Measurements from ENCODE around the gene CHTF18. TPM values are rescaled to one million over a fixed set of nuclear protein-coding genes. Genes with fewer than 3 reads are reported as not detected.

CHTF18 gene
- total RNA-seq, 1 donor from 2014 or later: 7.7 TPM

- DNase-seq (ENCODE audit: low spot score): no peak
These were observed 4.0 kb downstream of the CHTF18 start for GRCh38 chr16:792221-792995.

- no peak for DNase-seq (ENCODE audit: low spot score)
These were observed 5.0 kb downstream of the CHTF18 start for GRCh38 chr16:793414-793813.

DNA sequence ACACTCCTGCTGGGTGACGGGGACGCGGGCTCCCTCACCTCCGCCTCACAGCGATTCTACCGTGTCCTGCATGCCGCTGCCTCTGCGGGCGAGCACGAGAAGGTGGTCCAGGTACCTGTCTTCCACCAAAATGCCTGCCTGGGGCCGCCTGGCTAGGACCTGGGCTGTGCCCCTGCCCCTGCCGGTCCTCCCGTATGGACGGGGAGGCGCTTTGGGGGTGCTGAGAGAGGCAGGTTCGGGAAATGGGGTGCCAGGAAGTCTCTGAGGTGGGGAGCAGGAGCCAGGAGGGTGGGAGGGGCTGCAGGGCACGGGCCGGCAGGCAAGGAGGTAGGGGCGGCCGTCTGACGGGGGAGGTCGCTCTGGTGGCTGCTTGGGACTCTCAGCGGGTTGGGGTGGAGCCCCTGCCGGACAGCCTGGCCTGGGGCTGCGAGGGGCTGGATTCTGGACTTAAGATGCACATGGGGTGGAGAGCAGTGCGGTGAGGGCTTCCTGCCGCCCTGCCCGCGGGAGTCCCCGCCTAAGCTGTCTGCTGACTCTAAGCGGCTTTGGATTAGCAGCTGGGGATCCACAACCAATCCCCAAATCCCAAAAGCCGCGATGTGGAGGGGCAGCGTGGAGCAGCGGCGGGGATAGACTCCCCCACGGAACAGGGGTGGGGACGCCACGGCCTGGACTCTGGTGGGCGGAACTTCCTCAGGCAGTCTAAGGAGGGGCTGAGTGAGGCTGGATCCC lies 5.8 kb downstream of the CHTF18 start:
- DNase-seq (ENCODE audit: low spot score): no peak

GRCh38 chr16:794853-795466 lies 6.5 kb downstream of the CHTF18 start:
- DNase-seq (ENCODE audit: low spot score): no peak

DNA sequence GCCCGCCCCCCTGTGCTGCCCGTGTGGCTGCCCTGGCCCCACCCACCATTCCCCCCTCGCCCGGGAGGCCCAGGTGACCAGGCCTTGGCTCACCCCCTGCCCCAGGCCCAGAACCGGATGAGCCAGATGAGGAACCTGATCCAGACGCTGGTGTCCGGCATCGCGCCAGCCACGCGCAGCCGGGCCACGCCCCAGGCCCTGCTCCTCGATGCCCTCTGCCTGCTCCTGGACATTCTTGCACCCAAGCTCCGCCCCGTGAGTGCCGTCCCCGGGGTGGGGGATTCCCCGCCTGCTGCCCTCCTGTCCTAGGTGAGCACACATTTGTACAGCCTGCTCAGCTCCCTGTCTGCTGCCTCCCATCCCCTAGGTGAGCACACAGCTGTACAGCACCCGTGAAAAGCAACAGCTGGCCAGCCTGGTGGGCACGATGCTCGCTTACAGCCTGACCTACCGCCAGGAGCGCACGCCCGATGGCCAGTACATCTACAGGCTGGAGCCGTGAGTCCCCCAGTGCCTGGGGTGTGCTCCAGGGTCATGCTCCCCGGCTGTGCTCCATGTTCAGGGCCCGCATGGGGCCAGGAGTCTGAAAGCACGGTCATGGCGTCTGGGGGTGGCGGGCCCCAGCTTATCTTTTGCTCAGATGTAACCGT lies 7.3 kb downstream of the CHTF18 start:
- DNase-seq (ENCODE audit: low spot score): no peak

DNA sequence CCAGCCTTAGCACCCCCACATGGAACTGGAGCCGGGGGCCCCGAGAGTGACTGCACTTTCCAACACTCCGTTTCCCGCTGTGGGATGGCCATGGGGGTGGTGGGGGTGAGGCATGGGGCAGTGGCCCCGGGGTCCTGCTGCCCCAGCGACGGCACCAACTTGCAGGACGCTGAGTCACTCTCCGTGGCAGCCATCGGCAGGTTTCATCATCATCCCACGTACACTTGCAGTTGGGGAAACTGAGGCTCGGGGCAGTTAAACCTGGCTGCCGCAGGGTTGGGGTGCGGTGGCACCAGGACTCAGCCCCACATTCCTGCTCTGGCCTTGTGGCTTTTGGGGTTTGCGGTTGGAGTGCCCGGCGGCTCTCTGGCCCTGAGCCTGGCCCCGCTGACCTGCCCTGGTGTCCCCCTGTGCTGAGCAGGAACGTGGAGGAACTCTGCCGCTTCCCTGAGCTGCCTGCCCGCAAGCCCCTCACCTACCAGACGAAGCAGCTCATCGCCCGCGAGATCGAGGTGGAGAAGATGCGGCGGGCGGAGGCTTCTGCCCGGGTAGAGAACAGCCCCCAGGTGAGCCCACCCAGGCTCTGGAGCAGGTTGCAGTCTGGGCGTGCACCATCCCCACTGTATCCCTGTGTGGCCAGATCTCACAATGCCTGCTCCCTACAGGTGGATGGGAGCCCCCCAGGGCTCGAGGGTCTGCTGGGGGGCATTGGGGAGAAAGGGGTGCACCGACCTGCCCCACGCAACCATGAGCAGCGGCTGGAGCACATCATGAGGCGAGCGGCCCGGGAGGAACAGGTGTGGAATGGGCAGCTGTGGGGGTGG lies 8.1 kb downstream of the CHTF18 start:
- no peak for DNase-seq (ENCODE audit: low spot score)

DNA sequence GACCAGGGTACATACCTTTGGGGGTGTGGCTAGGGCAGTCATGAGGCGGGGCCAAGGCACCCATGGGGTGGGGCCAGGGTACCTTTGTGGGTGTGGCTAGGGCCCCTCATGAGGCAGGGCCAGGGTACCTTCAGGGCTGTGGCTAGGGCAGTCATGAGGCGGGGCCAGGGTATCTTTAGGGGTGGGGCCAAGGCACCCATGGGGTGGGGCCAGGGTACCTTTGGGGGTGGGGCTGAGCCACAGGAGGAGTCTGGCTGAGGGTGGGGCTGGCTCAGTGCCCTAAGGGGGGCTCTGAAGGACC lies 8.7 kb downstream of the CHTF18 start:
- DNase-seq (ENCODE audit: low spot score): no peak

- DNase-seq (ENCODE audit: low spot score): no peak
These were observed 9.3 kb downstream of the CHTF18 start for GRCh38 chr16:797686-798085.

DNA sequence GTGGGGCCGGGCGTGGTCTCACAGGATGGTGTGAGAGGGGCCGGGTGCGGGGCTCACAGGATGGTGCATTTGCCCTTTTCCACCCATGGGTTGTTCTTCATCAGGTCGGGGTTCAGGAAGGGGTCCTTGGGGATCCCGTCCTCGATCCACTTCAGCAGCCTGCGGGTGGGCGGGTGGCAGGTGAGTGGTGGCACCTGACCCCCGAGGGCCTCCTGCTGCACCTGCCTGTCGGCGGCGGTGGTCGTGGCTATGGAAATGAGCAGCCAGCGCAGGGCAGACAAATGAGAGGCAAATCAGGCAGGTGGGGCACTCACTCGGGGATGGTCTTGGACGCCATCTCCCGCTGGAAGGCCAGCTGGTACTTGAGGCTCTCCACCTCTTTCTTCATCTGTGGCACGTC lies 10.2 kb downstream of the CHTF18 start:
- no peak for DNase-seq (ENCODE audit: low spot score)

DNA sequence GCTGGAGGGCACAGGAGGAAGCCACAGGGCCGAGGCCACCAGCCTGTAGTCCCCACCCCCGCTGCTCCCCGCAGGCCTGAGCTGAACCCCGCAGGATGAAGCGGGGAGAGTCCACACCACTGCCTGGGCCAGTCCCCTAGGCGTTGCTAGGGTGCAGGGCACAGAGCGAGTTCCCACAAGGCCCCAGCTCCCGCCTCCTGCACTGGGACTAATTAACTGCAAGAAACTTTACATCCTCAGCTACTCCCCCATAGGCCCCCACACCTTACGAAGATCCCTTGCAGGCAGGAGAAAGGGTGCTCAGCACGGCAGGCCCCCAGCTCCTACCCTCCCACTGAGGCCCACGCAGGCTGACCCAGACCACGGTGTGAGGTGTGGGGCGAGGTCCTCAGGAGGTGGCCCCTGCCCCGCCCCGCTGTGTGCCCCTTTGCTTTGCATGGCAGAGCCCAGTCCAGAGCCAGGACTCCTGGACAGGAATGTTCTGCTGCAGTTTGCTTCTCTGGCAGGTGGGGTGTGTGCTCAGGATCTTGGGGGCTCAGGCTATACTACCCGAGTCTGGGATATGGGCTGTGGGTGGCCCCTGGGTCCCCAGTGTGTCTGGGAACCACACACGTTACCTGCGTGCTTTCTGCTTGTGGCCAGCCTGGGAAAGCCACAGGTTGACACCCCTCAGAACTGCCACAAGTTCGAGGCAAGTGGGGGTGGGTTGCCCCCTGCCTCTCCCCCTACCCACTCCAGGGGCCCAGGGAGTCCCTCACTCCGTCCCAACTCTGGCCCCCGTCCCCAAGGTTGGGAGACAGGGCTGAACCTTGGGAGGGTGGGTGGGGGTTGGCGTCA lies 10.9 kb downstream of the CHTF18 start:
- DNase-seq (ENCODE audit: low spot score): no peak

- DNase-seq (ENCODE audit: low spot score): no peak
These were observed 11.8 kb downstream of the CHTF18 start, which contains the start of gene GNG13 for GRCh38 chr16:799948-800833. GNG13 (minus strand) TSS chr16:800734; CDS start chr16:799077, 1,657 bp downstream.

GRCh38 chr16:800834-801511 lies 12.6 kb downstream of the CHTF18 start:
- no peak for DNase-seq (ENCODE audit: low spot score)

DNA sequence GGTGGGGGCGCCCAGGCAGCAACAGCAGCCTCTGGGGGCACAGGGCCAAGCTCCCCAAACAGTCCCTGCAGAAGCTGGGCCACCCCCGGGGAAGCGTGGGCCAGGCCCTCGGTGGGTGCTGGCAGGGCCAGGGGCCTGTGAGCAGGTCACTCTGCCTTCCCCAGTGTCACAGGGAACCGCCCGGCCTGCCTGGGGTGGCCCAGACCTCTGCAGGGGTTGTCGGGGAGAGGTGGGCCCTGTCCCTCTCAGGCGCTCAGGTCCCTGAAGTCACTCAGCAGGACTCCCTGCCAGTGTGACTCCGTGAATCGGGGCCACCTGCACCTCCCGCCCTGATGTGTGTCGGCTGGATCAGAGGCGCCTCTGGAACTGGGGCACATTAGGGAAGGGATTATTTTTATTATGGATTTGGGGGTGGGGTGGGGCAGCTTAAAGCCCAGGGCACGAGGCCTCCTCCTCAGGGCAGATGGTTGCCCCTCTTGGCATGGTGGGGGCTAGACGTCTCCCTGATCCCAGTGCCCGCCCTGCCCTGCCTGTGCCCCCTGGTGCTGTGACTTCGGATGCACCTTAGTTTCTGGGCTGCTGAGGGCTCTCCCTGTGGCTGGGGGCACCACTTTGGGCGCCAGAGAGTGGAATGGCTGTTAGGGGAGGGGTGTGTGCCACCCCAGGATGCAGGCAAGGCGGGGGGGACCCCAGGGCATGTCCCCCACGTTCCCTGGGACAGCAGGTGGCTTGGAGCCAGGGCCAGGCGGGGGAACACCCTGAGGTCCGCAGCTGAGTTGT lies 13.4 kb downstream of the CHTF18 start:
- DNase-seq (ENCODE audit: low spot score): no peak

- no peak for DNase-seq (ENCODE audit: low spot score)
These were observed 14.0 kb downstream of the CHTF18 start for GRCh38 chr16:802461-802860.

DNA sequence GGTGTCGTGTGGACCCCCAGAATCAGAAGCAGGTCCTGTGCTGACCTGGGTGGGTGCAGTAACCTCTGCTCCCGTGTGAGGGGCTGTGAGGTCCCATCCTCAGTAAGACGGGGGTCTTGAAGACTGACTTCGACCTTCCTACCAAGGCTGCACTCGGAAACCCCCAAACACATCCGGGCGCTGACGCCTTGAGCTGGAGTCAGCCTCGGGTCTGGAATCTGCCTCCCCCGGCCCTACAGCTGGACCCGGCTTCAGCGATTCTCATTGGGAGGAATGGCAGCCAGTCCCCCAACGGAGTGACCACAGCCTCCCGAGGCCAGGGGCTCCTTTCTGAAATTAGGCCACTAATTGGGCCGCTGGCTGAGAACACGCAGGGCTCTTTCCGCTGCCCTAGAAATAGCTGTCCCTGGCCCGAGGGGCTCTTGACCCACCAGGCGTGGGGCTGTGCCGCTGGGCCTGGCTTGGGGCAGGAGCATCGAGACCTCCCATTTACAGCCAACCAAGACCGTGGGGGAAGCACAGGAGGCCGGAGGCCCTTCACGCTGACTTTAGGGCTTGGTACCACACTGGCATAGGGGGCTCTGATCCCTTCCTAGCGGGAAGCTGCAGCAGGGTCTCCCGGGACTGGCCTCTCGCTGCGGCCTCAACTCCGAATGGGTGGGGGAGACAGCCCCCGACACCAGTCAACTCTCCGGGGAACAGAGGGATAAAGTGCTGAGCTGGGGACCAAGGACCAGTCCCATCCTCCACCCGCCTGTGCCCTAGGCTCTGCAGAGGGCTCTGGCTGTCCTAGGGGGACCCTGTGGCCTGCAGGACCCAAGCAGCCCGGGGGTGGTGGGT lies 14.7 kb downstream of the CHTF18 start:
- DNase-seq (ENCODE audit: low spot score): no peak

- DNase-seq (ENCODE audit: low spot score): no peak
These were observed 15.3 kb downstream of the CHTF18 start for GRCh38 chr16:803754-804080.

Measured in umbilical cord (tissue), 2 donors.